Measurements from ENCODE around the gene KCNE1.
"Not testable (repeated sequence)": the region's sequence is repeated elsewhere in the genome, so short reads cannot be mapped to it uniquely, and the experiment has no call there.

Gene KCNE1

GRCh38 chr21:34501716-34502115 is 10.3 kb downstream of the KCNE1 start:
- no peak for DNase-seq (ENCODE audit: low read depth)
- H3K4me3 ChIP-seq (replicated peaks; ENCODE audit: low read depth, low read length) = no peak overlapping the region
- no peak for TF ChIP-seq CTCF (IDR thresholded peaks at IDR 0.05; ENCODE audit: low read length, missing control alignments)

GRCh38 chr21:34500191-34500590 is 11.8 kb downstream of the KCNE1 start:
- DNase-seq (ENCODE audit: low read depth) = no peak
- TF ChIP-seq CTCF (IDR thresholded peaks at IDR 0.05; ENCODE audit: low read length, missing control alignments) = no peak
- no peak overlapping the region for H3K4me3 ChIP-seq (replicated peaks; ENCODE audit: low read depth, low read length)

DNA sequence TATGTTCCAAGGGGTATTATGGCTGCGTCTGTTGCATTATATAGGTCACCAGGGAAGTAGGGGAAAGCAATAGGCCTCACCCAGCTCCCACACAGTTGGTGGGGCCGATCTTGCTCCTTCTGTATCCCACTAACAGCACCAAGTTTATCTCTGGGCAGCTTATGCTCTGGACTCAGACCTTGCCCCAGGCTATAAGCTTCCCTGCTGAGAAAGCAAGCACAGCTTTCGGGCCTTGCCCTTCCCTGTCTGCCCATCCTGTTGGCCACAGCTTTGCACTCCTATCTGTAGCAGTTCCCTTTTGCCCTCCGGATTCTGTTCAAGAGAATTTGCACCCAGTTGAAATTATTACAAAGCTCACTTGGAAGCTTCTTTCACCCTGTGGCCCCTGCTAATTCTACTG is 12.9 kb downstream of the KCNE1 start:
- H3K4me3 ChIP-seq (replicated peaks; ENCODE audit: low read depth, low read length) = no peak overlapping the region
- no peak for TF ChIP-seq CTCF (IDR thresholded peaks at IDR 0.05; ENCODE audit: low read length, missing control alignments)
- DNase-seq (ENCODE audit: low read depth) = no peak

DNA sequence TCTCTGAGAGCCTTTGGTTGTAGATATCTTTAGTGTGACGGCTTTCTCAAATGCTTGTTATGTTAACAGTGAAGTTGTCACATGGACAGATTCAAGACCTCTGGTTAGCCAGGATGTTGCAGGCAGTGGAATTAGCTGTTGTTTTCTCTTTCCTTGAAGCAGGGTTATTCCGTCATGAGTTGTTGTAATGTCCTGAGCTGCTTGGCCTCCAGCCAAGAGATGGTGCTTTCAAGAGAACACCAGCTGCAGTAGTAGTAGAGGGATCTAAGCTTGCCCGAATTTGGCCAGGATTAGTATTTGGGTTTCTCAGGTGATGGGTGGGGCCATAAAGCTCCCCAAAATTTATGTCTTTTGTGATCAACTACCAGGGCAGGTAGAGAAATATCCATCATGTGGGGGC is 13.4 kb downstream of the KCNE1 start:
- H3K4me3 ChIP-seq (replicated peaks; ENCODE audit: low read depth, low read length) = no peak overlapping the region
- TF ChIP-seq CTCF (IDR thresholded peaks at IDR 0.05; ENCODE audit: low read length, missing control alignments) = no peak
- peak; percentile 69 for DNase-seq (ENCODE audit: low read depth)

- H3K4me3 ChIP-seq (replicated peaks; ENCODE audit: low read depth, low read length); DNase-seq (ENCODE audit: low read depth): not testable (repeated sequence)
These were observed 28.2 kb downstream of the KCNE1 start for GRCh38 chr21:34483854-34484253.

GRCh38 chr21:34483435-34483834 is 28.6 kb downstream of the KCNE1 start:
- DNase-seq (ENCODE audit: low read depth); H3K4me3 ChIP-seq (replicated peaks; ENCODE audit: low read depth, low read length): not testable (repeated sequence)

DNA sequence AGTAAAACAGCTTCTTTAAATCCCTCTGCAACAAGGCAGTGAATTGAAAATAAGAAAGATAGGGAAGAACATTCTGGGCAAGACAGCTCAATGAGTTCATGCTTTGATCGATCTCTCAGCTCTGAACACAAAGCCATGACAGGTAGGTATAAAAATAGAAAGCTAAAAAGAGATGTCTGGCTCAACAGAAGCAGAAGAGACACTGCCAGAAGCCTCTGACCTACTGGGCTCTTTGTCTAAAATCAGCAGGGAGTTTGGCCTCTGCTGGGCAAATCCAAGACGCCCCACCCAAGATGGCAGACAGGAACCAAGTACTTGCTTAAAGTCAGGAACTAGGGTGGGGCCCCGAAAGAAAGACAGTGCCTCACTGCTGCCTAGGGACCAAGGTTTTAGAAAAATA is 44.7 kb downstream of the KCNE1 start:
- H3K4me3 ChIP-seq (replicated peaks; ENCODE audit: low read depth, low read length); DNase-seq (ENCODE audit: low read depth): not testable (repeated sequence)

DNA sequence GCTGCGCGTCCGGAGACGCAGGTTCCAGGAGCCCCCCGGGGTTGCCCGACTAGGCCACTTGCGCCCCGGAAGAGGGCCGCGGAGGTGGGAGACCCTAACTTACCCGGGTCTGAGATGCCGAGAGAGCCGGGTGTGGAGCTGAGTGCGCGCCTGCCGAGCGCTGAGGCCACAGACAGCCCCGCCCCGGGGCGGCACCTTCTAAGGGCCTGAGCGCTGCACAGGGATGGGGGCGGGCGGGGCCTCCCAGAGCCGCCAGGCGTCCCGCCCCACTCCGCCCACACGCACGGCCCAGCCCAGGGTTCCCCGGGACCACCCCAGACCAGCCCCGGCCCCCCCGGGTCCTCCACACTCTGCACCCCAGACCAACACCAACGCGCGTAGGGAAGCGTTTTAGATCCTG is 52.6 kb downstream of the KCNE1 start:
- not testable (repeated sequence) for H3K4me3 ChIP-seq (replicated peaks; ENCODE audit: low read depth, low read length); DNase-seq (ENCODE audit: low read depth)

DNA sequence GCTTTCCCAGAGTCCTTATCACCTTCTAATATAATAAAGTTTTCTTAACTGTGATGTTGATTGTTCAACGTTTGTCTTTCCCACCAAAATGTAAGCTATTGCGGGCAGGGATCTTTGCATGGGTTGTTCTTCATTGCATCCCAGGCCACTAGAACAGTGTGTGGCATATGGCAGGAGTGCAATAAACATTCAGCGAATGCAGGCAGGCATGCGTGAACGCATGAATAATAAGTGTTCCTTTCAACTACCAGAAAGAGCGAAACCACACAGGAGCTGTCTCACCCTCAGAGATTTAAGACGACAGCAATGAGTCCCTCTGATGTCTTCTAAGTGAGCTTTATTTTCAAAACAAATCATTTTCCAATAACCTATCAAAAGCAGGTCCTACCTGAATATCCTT is 53.7 kb downstream of the KCNE1 start:
- DNase-seq (ENCODE audit: low read depth); H3K4me3 ChIP-seq (replicated peaks; ENCODE audit: low read depth, low read length): not testable (repeated sequence)

DNA sequence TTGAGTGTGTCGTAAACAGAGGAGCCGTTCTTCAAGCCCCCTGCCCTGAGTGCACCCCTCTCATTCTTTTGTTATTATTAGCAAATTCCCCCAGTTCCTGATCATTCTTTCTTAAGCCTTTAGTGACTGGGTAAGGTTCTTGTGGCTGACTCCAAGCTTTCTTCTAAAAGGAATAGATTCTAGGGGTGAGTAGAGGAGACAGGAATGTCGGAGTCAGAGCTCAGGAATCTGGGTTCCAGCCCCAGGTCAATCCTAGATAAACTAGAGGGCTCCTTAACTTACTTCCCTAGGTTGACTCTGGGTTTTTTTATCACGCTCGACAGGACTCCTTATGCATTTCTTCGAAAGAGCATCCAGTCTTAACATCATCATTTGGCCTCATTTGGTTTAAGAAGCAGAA is 55.8 kb downstream of the KCNE1 start:
- DNase-seq (ENCODE audit: low read depth); H3K4me3 ChIP-seq (replicated peaks; ENCODE audit: low read depth, low read length): not testable (repeated sequence)

GRCh38 chr21:34455628-34456027 is 56.4 kb downstream of the KCNE1 start:
- not testable (repeated sequence) for DNase-seq (ENCODE audit: low read depth)

GRCh38 chr21:34447018-34447417 is 65.0 kb downstream of the KCNE1 start:
- not testable (repeated sequence) for DNase-seq (ENCODE audit: low read depth); H3K4me3 ChIP-seq (replicated peaks; ENCODE audit: low read depth, low read length)

More at GRCh38 chr21:34455628-34456027, 56.4 kb downstream of the KCNE1 start:
- not testable (repeated sequence) for H3K4me3 ChIP-seq (replicated peaks; ENCODE audit: low read depth, low read length)

DNA sequence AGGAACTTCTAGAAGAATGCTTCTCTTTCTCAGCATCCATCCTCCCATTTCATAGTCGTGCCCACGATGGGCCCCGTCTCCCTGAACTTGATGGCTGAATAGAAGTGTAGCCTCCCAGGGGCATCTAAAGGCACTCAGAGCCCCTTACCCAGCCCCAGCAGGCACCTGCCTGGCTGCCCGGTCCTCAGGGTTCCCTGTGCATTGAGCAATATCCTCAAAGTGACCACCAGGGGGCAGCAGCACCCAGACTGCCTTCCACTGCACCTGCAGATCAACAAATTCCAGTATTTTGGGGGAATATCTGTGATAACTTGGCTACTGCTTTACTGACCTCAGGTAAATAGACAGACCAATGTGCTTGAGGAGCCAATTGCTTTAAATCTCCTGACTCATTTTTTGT is 68.5 kb downstream of the KCNE1 start:
- not testable (repeated sequence) for H3K4me3 ChIP-seq (replicated peaks; ENCODE audit: low read depth, low read length); DNase-seq (ENCODE audit: low read depth)

DNA sequence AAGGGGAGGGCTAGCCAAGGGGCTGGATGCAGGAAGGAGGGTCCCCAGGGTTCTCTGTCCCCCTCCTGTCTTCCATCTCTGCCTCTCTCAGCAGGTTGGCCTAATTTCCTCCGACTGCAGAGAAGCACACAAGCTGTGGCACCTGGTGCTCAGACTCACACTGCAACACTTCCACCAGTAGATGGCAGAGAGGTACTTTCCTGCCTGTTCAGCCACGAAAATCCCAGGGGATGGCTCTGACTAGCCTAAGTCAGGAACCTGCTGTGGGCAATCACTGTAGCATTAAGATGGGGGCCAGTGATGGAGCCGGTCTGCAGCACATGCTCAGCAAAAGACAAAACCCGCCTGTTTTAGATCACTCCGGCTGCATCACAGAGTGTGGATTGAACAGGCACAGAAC is 82.3 kb downstream of the KCNE1 start:
- not testable (repeated sequence) for H3K4me3 ChIP-seq (replicated peaks; ENCODE audit: low read depth, low read length)

DNA sequence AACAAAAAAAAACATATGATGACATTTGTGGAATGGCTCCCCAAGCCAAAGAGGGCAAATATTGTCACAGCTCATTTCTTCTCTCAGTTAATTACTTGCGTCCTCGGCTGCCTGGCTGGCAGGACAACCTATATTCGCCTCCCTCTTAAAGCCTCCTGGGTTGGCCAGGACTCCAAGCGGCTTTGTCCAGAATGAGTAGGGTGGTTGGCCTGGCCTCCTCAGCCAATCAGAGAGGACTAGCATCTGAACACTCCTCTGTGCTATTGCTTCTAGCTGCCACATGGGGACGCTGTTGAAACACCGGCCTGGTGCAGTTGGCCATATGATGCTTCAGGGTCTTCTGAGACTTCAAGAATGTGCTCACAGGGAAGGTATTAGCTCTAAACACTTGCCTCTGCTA is 83.6 kb downstream of the KCNE1 start:
- not testable (repeated sequence) for DNase-seq (ENCODE audit: low read depth); H3K4me3 ChIP-seq (replicated peaks; ENCODE audit: low read depth, low read length)

More for the DNA sequence above, 82.3 kb downstream of the KCNE1 start:
- DNase-seq (ENCODE audit: low read depth) = not testable (repeated sequence)
